Endothelial cell of umbilical vein (primary cell): ENCODE data around the gene ZNF699.

ENCODE experiments used
- CTCF ChIP-seq, 2 donors: IDR thresholded peaks; 1 replicate in 1 of 2; 2 replicates in 1 of 2; pipeline ENCODE4 v1.5.1; 2011; ENCODE audit warnings: low read length in 2 of 2, mild to moderate bottlenecking in 2 of 2, moderate library complexity in 2 of 2, control low read depth in 1 of 2, inconsistent platforms in 1 of 2, low read depth in 1 of 2; ENCODE audit not compliant: insufficient read depth in 1 of 2; ENCODE audit errors: extremely low read depth in 1 of 2
- EZH2 ChIP-seq: IDR thresholded peaks from 2 replicates; pipeline ENCODE4 v1.6.1; 2012; ENCODE audit warnings: borderline replicate concordance, low read depth, mild to moderate bottlenecking, moderate library complexity, low read length, inconsistent platforms; ENCODE audit not compliant: severe bottlenecking
- GATA2 ChIP-seq: IDR thresholded peaks from 2 replicates; pipeline ENCODE4 v1.7.0; 2011; ENCODE audit warnings: low read depth, mild to moderate bottlenecking, moderate library complexity, mixed read lengths, low read length; ENCODE audit not compliant: insufficient read length, insufficient read depth
- MAX ChIP-seq: IDR thresholded peaks from 2 replicates; pipeline ENCODE4 v1.6.1; 2011; ENCODE audit not compliant: insufficient read depth, insufficient read length
- MYC ChIP-seq: IDR thresholded peaks from one replicate; pipeline ENCODE4 v1.6.1; 2011; ENCODE audit warnings: mild to moderate bottlenecking, low read depth, low read length
- POLR2A ChIP-seq: IDR thresholded peaks from 2 replicates; pipeline ENCODE4 v1.6.1; 2012; ENCODE audit warnings: low read depth, mild to moderate bottlenecking, control low read depth, low read length

- no peak for TF ChIP-seq POLR2A
- TF ChIP-seq CTCF (IDR thresholded peaks at IDR 0.05; ENCODE audit: extremely low read depth in 1 of 2, insufficient read depth in 1 of 2, low read depth in 1 of 2, low read length in 2 of 2) = no peak
- TF ChIP-seq EZH2 = no peak
- TF ChIP-seq MAX = no peak
- TF ChIP-seq MYC = no peak
- no peak for TF ChIP-seq GATA2
Observed at GRCh38 chr19:9345005-9345404, 35.4 kb upstream of the ZNF699 start.
